ENCODE data around the gene TNFSF10. TPM values are rescaled to one million over a fixed set of nuclear protein-coding genes. Genes with fewer than 3 reads are reported as not detected.
A peak's percentile ranks its signal among the peaks of the same experiment; 100 is the strongest.

TNFSF10 gene
- total and polyA plus RNA-seq, 2 of the 4 experiments (the other 2 are of a cell fraction): 0.63 to 1.3 TPM

- no peak overlapping the region for H2AK9ac ChIP-seq (replicated peaks; ENCODE audit: low read depth, low read length, poor library complexity)
- no peaks in the 10 kb centered on the region for H3K79me1 ChIP-seq (ENCODE audit: low read depth in 1 of 2, low read length in 2 of 2)
- H3K14ac ChIP-seq (replicated peaks; ENCODE audit: low read depth, low read length): no peak overlapping the region
- no peak overlapping the region for H3K4me2 ChIP-seq (ENCODE audit: low read depth, low read length)
- no peak overlapping the region for H3K18ac ChIP-seq (ENCODE audit: low read depth, low read length)
- peaks cover 4% of the 10 kb centered on the region for H3K4me1 ChIP-seq (ENCODE audit: control insufficient read depth, insufficient read depth, low read length)
- H3K23ac ChIP-seq (ENCODE audit: low read depth, low read length): no peak overlapping the region
- H3K27ac ChIP-seq (ENCODE audit: insufficient read depth, low read length): no peak overlapping the region
- no CpG with 5 or more reads among the region's 4 CpGs for WGBS, 2 experiments (ENCODE audit: extremely low coverage in 2 of 2, insufficient read length in 1 of 2)
- H3K27me3 ChIP-seq (ENCODE audit: control insufficient read depth, insufficient read depth, low read length): no peaks in the 10 kb centered on the region; the same call in 1 of the 2 replicates
- dilution Hi-C loops (cut with HindIII; ENCODE audit: low sequenced_read_pairs, unreplicated experiment): no loop called here
- no peak for TF ChIP-seq RCOR1 (IDR thresholded peaks at IDR 0.05; ENCODE audit: insufficient replicate concordance, low read length)
- no peak for TF ChIP-seq RAD21 (IDR thresholded peaks at IDR 0.05; ENCODE audit: low read length)
- TF ChIP-seq FOS (IDR thresholded peaks at IDR 0.05; ENCODE audit: low read depth, low read length): no peak
- no peak for TF ChIP-seq RFX5 (IDR thresholded peaks at IDR 0.05; ENCODE audit: low read depth, low read length)
- TF ChIP-seq MXI1 (IDR thresholded peaks at IDR 0.05; ENCODE audit: borderline replicate concordance, low read depth, low read length): no peak
- no peak for TF ChIP-seq POLR2A (IDR thresholded peaks at IDR 0.05; ENCODE audit: low read depth, low read length)
- TF ChIP-seq MAFK (IDR thresholded peaks at IDR 0.05; ENCODE audit: low read depth, low read length): no peak
- TF ChIP-seq ELK1 (IDR thresholded peaks at IDR 0.05; ENCODE audit: borderline replicate concordance, low read depth, low read length): no peak
- TF ChIP-seq BHLHE40 (IDR thresholded peaks at IDR 0.05; ENCODE audit: low read depth, low read length): no peak
- TF ChIP-seq CHD1 (IDR thresholded peaks at IDR 0.05; ENCODE audit: low read depth, low read length): no peak
- no peak for TF ChIP-seq CEBPB (IDR thresholded peaks at IDR 0.05; ENCODE audit: low read depth, low read length)
- TF ChIP-seq MAZ (IDR thresholded peaks at IDR 0.05; ENCODE audit: borderline replicate concordance, low read depth, low read length): no peak
- no peak for TF ChIP-seq SMC3 (IDR thresholded peaks at IDR 0.05; ENCODE audit: low read depth, low read length)
- no peak overlapping the region for H2BK5ac ChIP-seq (ENCODE audit: low read depth, low read length, poor library complexity, severe bottlenecking)
- H2BK20ac ChIP-seq (ENCODE audit: low read depth, low read length): no peak overlapping the region
- no peak overlapping the region for H3K9ac ChIP-seq (ENCODE audit: low read depth, low read length)
- no peak overlapping the region for H3K56ac ChIP-seq (ENCODE audit: extremely low read depth, insufficient read depth, low read length)
- intact Hi-C loops (cut with micrococcal nuclease): no loop called here
- DNase-seq (peak; percentile 10), ATAC-seq (ENCODE audit: low read depth) (no peak)
- H2AFZ ChIP-seq (replicated peaks; ENCODE audit: low read length, poor library complexity): no peak overlapping the region
- POLR2A ChIA-PET (ENCODE audit: unreplicated experiment): no interaction called here
- no peak overlapping the region for H3K4ac ChIP-seq (ENCODE audit: low read depth, low read length)
- no TSS peak for BruUV-seq (replicated peaks)
- no peak overlapping the region for H4K5ac ChIP-seq (ENCODE audit: low read depth, low read length)
- H3K9me3 ChIP-seq (ENCODE audit: control insufficient read depth, insufficient read depth, low read length): no peaks in the 10 kb centered on the region
- H4K8ac ChIP-seq (ENCODE audit: low read depth in 2 of 2, low read length in 2 of 2): no peak overlapping the region
- no peak overlapping the region for H2BK120ac ChIP-seq (ENCODE audit: low read depth, low read length)
- no peak overlapping the region for H2AK5ac ChIP-seq (ENCODE audit: low read depth, low read length)
- H3K9me1 ChIP-seq (ENCODE audit: insufficient read depth, low read length): no peaks in the 10 kb centered on the region
- H2BK15ac ChIP-seq (ENCODE audit: low read depth, low read length): no peak overlapping the region
- H3K4me3 ChIP-seq (ENCODE audit: insufficient read depth, low read depth, low read length): no peak overlapping the region
- H3K36me3 ChIP-seq (ENCODE audit: control insufficient read depth, insufficient read depth, low read length): no peaks in the 10 kb centered on the region
- no peak overlapping the region for H4K91ac ChIP-seq (ENCODE audit: insufficient read depth, low read depth, low read length)
- H4K20me1 ChIP-seq (ENCODE audit: insufficient read depth, low read length): no peaks in the 10 kb centered on the region
- in situ Hi-C loops (cut with MboI; ENCODE audit: low sequenced_read_pairs): no loop called here
- CTCF ChIA-PET: no interaction called here
Observed at GRCh38 chr3:172466553-172467130, 56.6 kb downstream of the TNFSF10 start.
